Tibial artery (tissue), 4 donors: ENCODE measurements around the gene CHST8.

Experiments
- DNase-seq, 2 donors: peaks; one replicate each; pipeline ENCODE4 v3.0.0-alpha.2; 2019
- H3K27ac ChIP-seq, 2 donors: fragments of 200-600 bp; sonication (generic) in 1 of 2; 1 replicate in 1 of 2; 2 replicates in 1 of 2; pipeline ENCODE4 v1.5.1; 2018 to 2019; ENCODE audit warnings: mild to moderate bottlenecking in 1 of 2
- H3K27me3 ChIP-seq, 2 donors: fragments of 200-600 bp; sonication (generic) in 1 of 2; one replicate each; pipeline versions ENCODE4 v1.5.1 to v1.6.0; 2016 to 2019
- H3K36me3 ChIP-seq, 3 donors: fragments of 200-600 bp; sonication (generic) in 2 of 3; one replicate each; pipeline ENCODE4 v1.5.1; 2016 to 2019; ENCODE audit warnings: mild to moderate bottlenecking in 2 of 3
- H3K4me1 ChIP-seq, 4 donors: fragments of 200-600 bp; sonication (generic) in 2 of 4; 1 replicate in 3 of 4; 2 replicates in 1 of 4; pipeline ENCODE4 v1.5.1; 2016 to 2019
- H3K4me3 ChIP-seq, 2 donors: fragments of 200-600 bp; sonication (generic) in 1 of 2; 1 replicate in 1 of 2; 2 replicates in 1 of 2; pipeline ENCODE4 v1.5.1; 2018 to 2019; ENCODE audit warnings: mild to moderate bottlenecking in 2 of 2
- H3K9me3 ChIP-seq, 3 donors: fragments of 200-600 bp; sonication (generic) in 1 of 3; one replicate each; pipeline ENCODE4 v1.5.1; 2016 to 2019
- CTCF ChIP-seq, 2 experiments: fragments of 200-600 bp in 1 of 2; fragments of 450-650 bp in 1 of 2; IDR thresholded peaks; one replicate each; pipeline ENCODE4 v1.5.1; 2017 to 2019; ENCODE audit warnings: antibody characterized with exemption in 2 of 2, mild to moderate bottlenecking in 1 of 2, moderate library complexity in 1 of 2
- intact Hi-C: fragments of 100-400 bp; cut with DNase I; formaldehyde crosslinking; loops from one replicate; pipeline ENCODE4 v1.15.0; 2023; ENCODE audit warnings: low total_unique reads

Gene CHST8

GRCh38 chr19:33755099-33756035 lies 133.6 kb downstream of the CHST8 start:
- no peaks in the 10 kb centered on the region for H3K9me3 ChIP-seq
- H3K4me3 ChIP-seq, result no peak overlapping the region
- intact Hi-C loops, result no loop called here
- DNase-seq, result no peak
- peaks cover 0 to 4% (median 0%) of the 10 kb centered on the region in 4 donors for H3K4me1 ChIP-seq
- H3K27me3 ChIP-seq, result peaks cover 0 to 30% of the 10 kb centered on the region in 2 donors
- no peak for TF ChIP-seq CTCF (IDR thresholded peaks at IDR 0.05)
- H3K36me3 ChIP-seq, result no peaks in the 10 kb centered on the region
- no peak overlapping the region for H3K27ac ChIP-seq

GRCh38 chr19:33756177-33756576 lies 134.4 kb downstream of the CHST8 start:
- intact Hi-C loops, result no loop called here
- no peak for TF ChIP-seq CTCF (IDR thresholded peaks at IDR 0.05)
- no peaks in the 10 kb centered on the region for H3K9me3 ChIP-seq
- H3K4me3 ChIP-seq, result no peak overlapping the region
- no peak overlapping the region for H3K27ac ChIP-seq
- DNase-seq, result no peak
- peaks cover 0 to 4% (median 0%) of the 10 kb centered on the region in 4 donors for H3K4me1 ChIP-seq
- no peaks in the 10 kb centered on the region for H3K36me3 ChIP-seq
- H3K27me3 ChIP-seq, result peaks cover 0 to 30% of the 10 kb centered on the region in 2 donors

- peaks cover 0 to 27% of the 10 kb centered on the region in 2 donors for H3K27me3 ChIP-seq
- H3K9me3 ChIP-seq, result no peaks in the 10 kb centered on the region
- intact Hi-C loops, result no loop called here
- H3K4me3 ChIP-seq, result no peak overlapping the region
- no peak for TF ChIP-seq CTCF (IDR thresholded peaks at IDR 0.05)
- no peak overlapping the region for H3K27ac ChIP-seq
- H3K4me1 ChIP-seq, result peaks cover 0 to 4% (median 0%) of the 10 kb centered on the region in 4 donors
- no peaks in the 10 kb centered on the region for H3K36me3 ChIP-seq
- no peak for DNase-seq
These were observed 136.8 kb downstream of the CHST8 start for GRCh38 chr19:33758541-33759013.

GRCh38 chr19:33759356-33759755 lies 137.6 kb downstream of the CHST8 start:
- no peak for DNase-seq
- intact Hi-C loops, result no loop called here
- Histone ChIP-seq H3K27ac (no peak overlapping the region), H3K9me3 (no peaks in the 10 kb centered on the region), H3K4me3 (no peak overlapping the region), H3K36me3 (no peaks in the 10 kb centered on the region), H3K4me1 (peaks cover 0 to 4% (median 0%) of the 10 kb centered on the region in 4 donors), H3K27me3 (peaks cover 0 to 22% of the 10 kb centered on the region in 2 donors)
- TF ChIP-seq CTCF (IDR thresholded peaks at IDR 0.05), result no peak

- no peak for TF ChIP-seq CTCF (IDR thresholded peaks at IDR 0.05)
- Histone ChIP-seq H3K9me3 (no peaks in the 10 kb centered on the region), H3K4me3 (no peak overlapping the region), H3K36me3 (no peaks in the 10 kb centered on the region), H3K4me1 (no peaks in the 10 kb centered on the region), H3K27ac (no peak overlapping the region), H3K27me3 (peaks cover 0 to 25% of the 10 kb centered on the region in 2 donors)
- intact Hi-C loops, result no loop called here
- no peak for DNase-seq
These were observed 142.0 kb downstream of the CHST8 start for GRCh38 chr19:33763633-33764371.
